ENCODE measurements around the gene EXOC4.

EXOC4 gene

DNA sequence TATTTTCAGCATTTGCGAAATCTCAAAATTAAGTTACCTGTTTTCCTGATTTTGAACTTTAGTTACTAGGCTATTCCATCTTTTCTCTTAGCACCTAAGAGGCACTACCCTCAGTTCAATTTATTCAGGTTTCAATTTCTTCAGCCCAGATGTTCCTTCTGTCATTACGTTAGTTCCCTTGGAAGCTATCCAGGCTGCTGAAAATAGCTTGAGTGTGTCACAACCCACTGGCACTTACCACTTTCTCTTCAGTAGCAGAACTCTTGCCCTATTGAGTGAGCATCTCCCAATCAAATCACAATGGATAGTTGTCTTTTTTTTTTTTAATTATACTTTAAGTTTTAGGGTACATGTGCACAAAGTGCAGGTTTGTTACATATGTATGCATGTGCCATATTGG is 541.6 kb downstream of the EXOC4 start:
- DNase-seq (ENCODE audit: low read depth) = no peak

DNA sequence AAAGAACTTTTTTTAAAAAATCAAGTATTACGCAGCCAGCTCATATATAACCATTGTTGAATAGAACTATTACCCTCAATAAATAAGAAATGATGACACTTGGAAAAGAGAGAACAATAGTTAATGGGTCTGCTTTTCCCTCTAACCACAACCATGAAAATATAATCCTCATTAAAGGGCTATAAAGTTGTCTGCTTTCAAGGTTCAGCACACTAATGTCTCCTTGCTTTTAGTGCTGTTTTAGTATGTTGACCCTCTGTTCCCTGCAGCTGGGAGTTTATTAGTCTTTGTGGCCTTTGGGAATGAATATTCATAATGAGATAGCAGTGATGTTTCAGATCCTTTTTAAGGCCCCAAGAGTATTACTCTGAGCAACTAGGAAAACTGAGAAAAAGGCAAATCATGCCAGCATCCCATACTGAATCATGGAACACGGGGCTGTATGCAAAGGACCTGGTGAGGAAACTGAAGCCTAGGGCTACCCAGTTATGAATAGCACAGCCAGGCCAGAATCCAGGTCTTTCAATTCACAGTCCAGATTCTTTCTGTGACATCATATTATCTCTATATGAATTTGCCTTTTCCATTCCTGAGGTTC is 542.3 kb downstream of the EXOC4 start:
- no peak for DNase-seq (ENCODE audit: low read depth)

- peak; percentile 5 for DNase-seq (ENCODE audit: low read depth)
Observed at GRCh38 chr7:133796782-133797745, 544.2 kb downstream of the EXOC4 start.

GRCh38 chr7:133797818-133798520 is 545.1 kb downstream of the EXOC4 start:
- DNase-seq (ENCODE audit: low read depth) = peak; percentile 73

DNA sequence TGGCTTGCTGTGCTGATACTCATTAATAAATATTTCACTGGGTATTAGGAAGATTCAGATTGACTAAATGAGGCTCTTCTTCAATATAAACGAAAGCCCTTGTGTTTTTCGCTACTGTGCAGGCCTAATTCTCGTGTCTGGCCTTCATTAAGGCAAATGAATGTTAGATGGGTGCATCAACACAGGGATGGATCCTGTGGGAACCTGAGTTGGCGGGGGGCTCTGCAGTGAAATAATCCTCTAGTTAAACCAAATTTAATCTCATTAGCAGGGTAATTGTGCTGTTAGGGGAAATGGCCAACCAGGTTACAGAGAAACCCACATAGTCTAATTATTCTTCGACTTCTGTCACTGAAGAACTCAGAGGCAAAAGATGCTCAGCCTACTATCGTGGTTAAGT is 548.5 kb downstream of the EXOC4 start:
- DNase-seq (ENCODE audit: low read depth) = no peak

DNA sequence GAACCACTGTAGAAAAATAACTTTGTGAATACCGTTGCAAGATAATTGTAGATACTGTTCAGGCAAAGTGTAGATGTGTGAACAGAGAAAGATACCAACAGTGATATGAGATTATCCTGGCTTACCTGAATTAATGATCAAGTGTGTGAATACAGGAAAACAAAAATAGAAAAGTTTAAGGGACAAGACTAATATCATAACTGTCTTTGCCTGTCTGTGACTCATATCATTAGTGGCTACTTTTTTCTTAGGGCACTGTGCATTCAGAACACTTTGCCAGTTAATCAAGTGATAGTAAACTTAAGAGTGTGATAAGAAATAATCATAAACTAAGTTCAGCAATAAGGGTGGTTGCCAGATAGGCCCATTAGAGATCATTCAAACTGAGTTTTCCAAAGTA is 551.2 kb downstream of the EXOC4 start:
- no peak for DNase-seq (ENCODE audit: low read depth)

GRCh38 chr7:133805426-133805825 is 552.5 kb downstream of the EXOC4 start:
- DNase-seq (ENCODE audit: low read depth) = no peak

DNA sequence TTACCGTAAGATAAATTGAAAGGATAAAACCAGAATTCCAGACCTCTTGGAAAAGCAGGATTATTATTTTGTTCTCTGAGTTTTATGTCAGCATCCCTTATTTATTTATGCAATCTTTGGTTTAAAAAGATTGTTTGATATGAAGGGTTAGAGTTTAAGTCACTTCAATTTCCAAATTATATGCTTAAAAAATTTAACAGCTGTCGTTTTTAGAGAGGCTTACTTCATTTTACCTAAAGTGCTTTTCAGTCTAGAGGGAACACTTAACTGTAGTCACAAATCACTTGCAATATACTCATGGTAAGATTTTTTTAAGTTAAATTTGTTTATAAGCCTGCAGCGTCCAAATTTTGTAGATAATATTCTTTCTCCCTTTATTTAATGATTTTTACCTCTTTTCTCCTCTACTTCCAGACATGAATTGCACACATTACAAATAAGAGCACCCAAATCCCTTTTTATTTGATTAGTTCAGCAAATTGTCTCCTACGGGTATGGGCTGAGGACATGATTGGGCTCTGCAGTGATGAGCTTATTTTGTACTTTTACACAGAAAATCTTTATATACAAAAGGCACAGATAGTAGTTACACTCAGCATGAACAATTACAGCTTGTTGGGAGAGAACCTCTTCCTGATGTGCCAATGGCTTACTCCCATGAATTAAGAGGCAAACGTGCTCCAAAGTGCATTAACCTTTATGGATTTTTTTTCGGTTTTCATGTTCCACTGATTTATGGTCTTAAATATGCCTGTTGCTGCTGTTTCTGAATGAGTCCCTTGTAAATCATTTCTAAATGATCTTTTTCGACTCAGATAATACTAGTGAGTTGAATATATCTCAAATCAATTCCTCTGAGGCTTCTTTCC is 555.0 kb downstream of the EXOC4 start:
- no peak for DNase-seq (ENCODE audit: low read depth)

- no peak for DNase-seq (ENCODE audit: low read depth)
Observed at GRCh38 chr7:133808493-133808866, 555.6 kb downstream of the EXOC4 start.

- DNase-seq (ENCODE audit: low read depth) = no peak
Observed at GRCh38 chr7:133812877-133813276, 560.0 kb downstream of the EXOC4 start.

- no peak for DNase-seq (ENCODE audit: low read depth)
Observed at GRCh38 chr7:133815611-133816210, 562.8 kb downstream of the EXOC4 start.

GRCh38 chr7:133819695-133820094 is 566.8 kb downstream of the EXOC4 start:
- DNase-seq (ENCODE audit: low read depth) = no peak

GRCh38 chr7:133820584-133820983 is 567.7 kb downstream of the EXOC4 start:
- no peak for DNase-seq (ENCODE audit: low read depth)

GRCh38 chr7:133821171-133821570 is 568.3 kb downstream of the EXOC4 start:
- DNase-seq (ENCODE audit: low read depth) = no peak

- DNase-seq (ENCODE audit: low read depth) = peak; percentile 7
Observed at GRCh38 chr7:133822001-133822641, 569.2 kb downstream of the EXOC4 start.

DNA sequence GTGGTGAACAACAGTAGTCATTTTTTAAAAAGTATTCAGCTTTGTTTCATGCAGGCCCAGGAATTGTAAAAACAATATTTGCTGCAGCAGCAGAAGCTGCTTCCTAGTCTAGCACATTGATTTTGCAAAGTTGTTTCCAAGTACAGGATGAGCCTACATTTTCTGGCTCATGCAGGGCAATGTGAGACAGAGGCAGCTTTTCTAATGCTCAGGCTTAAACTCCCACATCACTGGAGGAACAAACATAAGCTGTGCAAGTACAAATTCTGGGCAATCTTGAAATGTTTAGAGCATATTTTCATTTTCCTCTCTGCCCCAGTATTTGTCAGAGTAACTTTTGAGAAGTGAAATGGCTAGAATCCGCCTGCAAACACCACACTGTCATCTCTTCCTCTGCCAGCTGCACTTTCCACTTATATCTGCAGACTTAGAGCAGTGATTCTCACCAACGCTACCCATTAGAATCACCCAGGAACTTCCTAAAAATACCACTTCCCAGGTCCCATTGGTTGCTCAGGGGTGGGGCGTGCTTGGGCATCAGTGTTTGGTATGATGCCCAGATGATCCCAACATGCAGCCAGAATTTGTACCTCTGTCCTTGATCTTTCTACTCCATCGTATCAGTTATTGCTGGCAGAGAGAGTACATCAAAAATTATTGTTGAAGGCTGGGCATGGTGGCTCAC is 570.1 kb downstream of the EXOC4 start:
- DNase-seq (ENCODE audit: low read depth) = no peak

- no peak for DNase-seq (ENCODE audit: low read depth)
Observed at GRCh38 chr7:133824132-133824531, 571.3 kb downstream of the EXOC4 start.

GRCh38 chr7:133827707-133828623 is 575.1 kb downstream of the EXOC4 start:
- DNase-seq (ENCODE audit: low read depth) = no peak

DNA sequence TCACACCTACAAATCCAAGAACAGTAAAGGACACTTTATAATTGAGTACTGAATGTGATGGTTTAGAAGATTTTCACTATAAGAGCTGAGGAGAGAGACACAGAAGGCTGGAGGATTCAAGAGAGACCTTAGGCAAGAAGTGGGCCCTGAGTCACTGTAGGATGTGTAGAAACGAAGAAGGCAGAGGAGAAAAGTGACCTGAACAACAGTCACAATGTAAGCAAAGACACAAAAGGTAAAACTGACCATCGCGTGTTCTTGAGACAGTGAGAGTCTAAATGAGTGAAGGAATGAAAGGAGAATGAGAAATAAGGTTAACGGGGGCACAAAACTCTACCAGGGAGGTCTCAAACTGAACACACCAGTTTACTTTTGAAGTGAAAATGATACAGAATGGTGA is 576.0 kb downstream of the EXOC4 start:
- DNase-seq (ENCODE audit: low read depth) = peak; percentile 12
